ENCODE data around the gene DNAJC6.

DNAJC6 gene

DNA sequence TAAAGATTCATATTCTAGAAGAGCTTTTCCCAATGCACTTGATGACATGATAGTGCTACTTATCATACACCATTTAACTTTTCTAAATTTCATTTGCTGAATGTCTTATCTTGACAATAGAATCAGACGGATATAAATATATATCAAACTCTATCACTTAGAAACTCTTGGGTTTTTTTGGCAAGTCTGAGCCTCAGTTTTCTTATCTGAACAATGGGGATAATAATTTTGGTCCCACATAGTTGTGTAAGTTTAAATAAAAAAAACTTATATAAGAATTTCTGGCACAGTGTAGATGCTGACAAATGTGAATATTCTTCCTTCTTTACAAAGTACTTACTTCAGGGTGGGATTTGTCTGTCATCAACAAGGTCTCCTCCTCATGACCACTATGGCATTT is 89.7 kb downstream of the DNAJC6 start:
- DNase-seq (ENCODE audit: low read depth in 2 of 3, low spot score in 2 of 3): no peak

DNA sequence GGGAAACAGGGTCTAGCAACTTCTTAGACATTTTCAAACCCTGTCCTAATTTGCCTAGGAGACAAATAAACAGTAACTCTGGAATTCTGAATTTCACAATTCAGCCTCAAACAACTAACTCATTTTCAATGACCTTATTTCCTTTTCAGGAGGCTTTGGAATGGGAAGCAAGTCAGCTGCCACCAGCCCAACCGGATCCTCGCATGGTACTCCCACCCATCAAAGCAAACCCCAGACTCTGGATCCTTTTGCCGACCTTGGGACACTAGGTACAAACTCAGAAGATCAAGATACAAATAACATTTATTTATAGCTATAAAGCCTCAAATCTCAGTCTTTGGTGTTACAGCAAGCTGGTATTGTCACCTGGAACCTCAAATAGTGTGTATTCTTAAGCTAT is 92.3 kb downstream of the DNAJC6 start:
- no peak for DNase-seq (ENCODE audit: low read depth in 2 of 3, low spot score in 2 of 3)

DNA sequence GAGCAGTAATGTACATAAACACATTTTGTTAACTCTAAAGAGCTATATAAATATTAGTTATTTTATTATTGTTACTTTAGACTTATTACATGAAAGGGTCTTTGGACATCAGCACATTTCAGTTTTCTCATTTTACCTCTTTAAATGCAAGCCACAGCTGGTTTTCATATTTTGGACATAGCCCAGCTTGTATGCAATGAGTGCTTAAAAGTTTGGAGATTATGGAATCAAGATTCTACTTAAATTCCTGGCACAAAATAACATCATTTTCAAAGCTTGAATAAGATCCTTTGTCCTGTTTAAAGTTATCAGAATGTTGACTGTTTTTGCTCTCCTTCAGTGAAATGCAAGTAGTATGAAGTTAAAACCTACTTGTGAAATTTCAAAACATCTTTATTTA is 95.6 kb downstream of the DNAJC6 start:
- no peak for DNase-seq (ENCODE audit: low read depth in 2 of 3, low spot score in 2 of 3)

DNA sequence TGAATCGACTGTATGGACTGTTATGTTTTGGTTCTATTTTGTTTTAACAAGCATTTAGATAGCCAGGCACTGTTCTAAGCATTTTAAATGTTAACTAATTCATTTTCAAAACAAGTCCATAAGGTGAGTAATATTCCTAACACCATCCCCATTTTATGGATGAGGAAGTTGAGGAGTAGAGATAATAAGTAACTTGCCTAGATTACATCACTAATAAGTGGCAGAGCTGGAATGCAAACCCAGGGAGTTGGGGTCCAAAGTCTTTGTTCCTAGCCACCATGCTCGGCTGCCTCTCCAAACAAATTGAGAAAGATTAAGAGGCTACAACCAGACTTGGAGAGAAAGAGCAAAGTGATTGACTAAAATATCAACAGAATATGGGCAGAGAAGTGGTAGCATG is 98.5 kb downstream of the DNAJC6 start:
- DNase-seq (ENCODE audit: low read depth in 2 of 3, low spot score in 2 of 3): no peak

DNA sequence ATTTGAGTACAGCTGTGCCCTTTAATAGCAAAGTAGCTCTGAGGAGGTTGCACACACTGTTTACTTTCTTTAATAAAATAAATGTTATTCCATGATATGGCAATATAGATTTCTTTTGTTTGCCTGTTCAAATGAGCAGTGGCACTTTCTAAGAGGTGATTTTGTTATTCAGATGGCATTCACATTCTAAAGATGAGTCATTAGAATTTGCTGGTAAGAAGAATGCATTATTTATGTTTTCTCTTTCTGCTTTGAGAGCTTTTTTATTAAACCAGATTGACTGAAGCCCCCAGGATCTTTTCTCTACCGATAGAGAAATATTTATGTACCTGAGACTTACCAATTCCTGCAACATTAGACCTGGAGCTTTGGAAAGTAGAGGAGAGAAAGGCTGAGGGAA is 100.0 kb downstream of the DNAJC6 start:
- DNase-seq (ENCODE audit: low read depth in 2 of 3, low spot score in 2 of 3): no peak

DNA sequence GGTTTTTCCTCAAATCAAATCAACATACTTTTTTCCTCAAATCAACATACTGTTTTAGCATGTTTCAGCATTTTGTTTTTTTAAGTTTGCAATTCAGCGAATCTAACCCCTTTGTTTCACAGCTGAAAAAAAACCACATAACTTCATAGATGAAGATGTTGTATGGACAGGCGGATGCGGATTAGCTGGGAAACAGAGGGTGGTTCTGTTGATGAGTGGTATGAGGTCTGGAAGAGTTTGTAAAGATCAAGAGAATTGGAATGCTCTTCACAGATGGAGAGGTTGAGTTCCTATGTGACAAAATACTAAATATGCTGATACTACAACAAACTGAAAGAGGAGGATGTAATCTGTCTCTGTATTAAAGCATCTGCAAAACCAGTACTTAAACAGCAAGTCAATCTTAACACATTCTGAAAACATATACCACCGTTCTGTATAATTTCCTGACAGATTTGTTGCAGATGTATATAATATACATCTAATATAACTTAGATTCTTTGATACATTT is 100.5 kb downstream of the DNAJC6 start:
- DNase-seq (ENCODE audit: low read depth in 2 of 3, low spot score in 2 of 3): no peak

GRCh38 chr1:65412256-65412983 is 103.1 kb downstream of the DNAJC6 start:
- no peak for DNase-seq (ENCODE audit: low read depth in 2 of 3, low spot score in 2 of 3)

DNA sequence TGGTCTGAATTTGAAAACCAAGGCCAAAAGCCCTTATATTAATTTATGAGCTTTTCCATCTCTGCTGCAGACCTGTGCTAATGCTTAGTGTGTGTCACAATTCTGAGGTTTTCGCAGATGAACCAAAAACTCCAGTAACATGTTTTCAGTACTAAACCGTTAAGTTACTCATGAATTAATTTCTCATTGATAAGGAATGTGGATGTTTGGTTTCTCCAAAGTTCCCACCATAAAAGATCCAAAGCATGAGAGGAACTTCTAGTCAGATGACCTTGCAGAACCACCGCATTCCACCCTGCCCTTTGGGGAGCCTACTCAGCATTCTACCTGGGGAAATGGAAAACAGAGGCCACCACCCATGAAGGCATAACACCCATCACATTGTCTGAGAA is 103.6 kb downstream of the DNAJC6 start:
- no peak for DNase-seq (ENCODE audit: low read depth in 2 of 3, low spot score in 2 of 3)

GRCh38 chr1:65414538-65414937 is 105.2 kb downstream of the DNAJC6 start:
- no peak for DNase-seq (ENCODE audit: low read depth in 2 of 3, low spot score in 2 of 3)

- DNase-seq (ENCODE audit: low read depth in 2 of 3, low spot score in 2 of 3): no peak
These were observed 107.4 kb downstream of the DNAJC6 start for GRCh38 chr1:65416767-65417166.

DNA sequence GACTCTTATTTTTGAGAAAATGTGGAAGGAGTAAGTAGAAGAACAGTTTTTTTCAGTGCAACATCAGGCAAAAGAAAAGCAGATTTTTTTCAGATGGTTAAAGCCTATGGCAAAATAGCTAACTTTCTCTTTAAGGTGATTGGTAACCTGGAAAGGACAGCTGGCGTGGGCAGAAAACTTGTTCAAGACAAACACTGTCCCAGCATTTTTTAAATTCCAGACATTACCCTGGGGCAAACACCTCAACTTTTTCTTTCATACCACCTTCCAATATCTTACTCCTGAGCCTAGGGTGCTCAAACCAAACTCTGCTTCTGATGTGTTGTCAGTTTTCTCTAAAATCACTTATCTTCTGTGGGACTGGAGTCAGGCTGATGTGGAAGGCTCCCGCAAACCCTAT is 108.4 kb downstream of the DNAJC6 start:
- DNase-seq (ENCODE audit: low read depth in 2 of 3, low spot score in 2 of 3): no peak

- no peak for DNase-seq (ENCODE audit: low read depth in 2 of 3, low spot score in 2 of 3)
These were observed 109.3 kb downstream of the DNAJC6 start for GRCh38 chr1:65418522-65419185.

- peak; percentile 78 to 96 (median 90) for DNase-seq (ENCODE audit: low read depth in 2 of 3, low spot score in 2 of 3)
These were observed 110.6 kb downstream of the DNAJC6 start for GRCh38 chr1:65419681-65420589.

DNA sequence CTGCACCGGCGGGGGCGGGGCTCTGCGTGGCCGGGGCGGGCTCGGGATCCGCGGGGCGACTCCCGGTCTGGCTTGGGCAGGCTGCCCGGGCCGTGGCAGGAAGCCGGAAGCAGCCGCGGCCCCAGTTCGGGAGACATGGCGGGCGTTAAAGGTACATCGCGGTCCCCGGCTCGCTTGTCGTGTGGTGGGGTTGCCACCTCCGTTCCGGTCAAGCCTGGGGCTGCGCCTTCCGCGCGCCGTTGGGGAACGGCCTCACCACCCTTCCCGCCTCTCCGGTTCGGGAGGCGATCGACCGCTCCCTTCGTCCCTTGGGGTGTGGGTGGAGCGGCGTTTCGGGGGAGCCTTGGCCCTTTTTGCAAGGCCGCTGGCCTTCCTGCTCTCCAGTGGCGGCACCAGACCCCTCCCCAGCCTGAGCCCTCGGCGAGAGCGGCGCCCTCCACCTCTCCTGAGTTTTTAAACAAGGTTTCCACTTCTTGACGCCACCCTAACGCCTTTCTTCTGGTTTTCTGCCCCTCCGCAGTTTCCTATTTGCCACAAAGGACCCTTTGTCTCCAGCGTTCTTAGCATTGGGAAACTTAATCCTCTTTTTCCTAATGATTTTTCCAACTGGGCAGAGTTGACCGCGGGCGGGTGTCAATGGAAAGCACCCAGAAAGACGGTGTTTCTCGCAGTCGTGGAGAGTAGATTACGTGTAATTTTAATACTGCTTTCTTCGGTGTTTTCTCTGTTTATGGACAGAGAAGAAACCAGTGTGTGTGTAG is 111.4 kb downstream of the DNAJC6 start, which contains the start of the genes LEPR and LEPROT:
LEPR (plus strand) TSS at position 79 of the 761 bp plus-strand sequence. CDS start 144,898 bp downstream, outside the sequence.
LEPROT (plus strand) TSS at position 79 of the 761 bp plus-strand sequence; CDS start at position 136, 57 bp downstream.
- peak in 1 of 3 experiments; percentile 76 for DNase-seq (ENCODE audit: low read depth in 2 of 3, low spot score in 2 of 3)

GRCh38 chr1:65421351-65422025 is 112.1 kb downstream of the DNAJC6 start:
- no peak for DNase-seq (ENCODE audit: low read depth in 2 of 3, low spot score in 2 of 3)

DNA sequence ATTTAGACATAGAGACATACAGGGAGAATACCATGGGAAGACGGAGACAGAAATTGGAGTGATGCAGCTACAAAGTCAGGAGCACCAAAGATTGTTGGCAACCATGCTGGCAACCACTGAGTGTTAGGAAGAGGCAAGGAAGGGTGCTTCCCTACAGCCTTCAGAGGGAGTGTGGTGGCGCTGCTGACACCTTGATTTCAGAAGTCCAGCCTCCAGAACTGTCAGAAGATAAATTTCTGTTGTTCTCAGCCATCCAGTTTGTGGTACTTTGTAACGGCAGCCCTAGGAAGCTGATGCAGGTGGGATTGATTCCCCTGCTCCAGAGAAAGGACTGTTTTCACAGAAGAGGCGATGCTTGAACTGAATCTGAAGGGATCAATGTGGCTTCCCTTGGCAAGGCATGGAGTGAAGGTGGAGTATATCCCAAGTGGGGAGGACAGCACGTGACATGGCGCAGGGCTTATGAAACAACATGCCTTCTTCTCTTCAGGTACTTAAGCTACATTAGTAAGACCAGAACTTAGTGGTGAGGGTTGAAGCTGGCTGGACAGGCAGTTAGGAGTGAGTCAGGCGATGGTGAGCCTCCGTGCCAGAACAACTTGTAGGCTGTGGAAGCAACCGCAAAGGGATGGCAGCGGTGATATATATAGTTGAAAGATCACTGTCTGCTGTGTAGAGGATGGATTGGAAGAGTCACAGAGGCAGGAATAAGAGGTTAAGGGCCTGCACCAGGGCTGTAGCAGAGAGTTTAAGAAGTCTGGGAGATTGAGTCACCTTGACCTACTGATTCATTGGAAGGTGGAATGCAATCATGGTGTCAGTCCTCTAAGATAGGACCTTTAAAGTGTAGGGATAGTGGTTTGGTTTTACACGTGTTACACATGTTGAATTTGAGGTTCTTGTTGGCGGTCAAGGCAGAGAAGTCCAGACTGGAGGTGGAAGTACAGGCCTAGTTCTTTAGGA is 113.2 kb downstream of the DNAJC6 start:
- DNase-seq (ENCODE audit: low read depth in 2 of 3, low spot score in 2 of 3): no peak

DNA sequence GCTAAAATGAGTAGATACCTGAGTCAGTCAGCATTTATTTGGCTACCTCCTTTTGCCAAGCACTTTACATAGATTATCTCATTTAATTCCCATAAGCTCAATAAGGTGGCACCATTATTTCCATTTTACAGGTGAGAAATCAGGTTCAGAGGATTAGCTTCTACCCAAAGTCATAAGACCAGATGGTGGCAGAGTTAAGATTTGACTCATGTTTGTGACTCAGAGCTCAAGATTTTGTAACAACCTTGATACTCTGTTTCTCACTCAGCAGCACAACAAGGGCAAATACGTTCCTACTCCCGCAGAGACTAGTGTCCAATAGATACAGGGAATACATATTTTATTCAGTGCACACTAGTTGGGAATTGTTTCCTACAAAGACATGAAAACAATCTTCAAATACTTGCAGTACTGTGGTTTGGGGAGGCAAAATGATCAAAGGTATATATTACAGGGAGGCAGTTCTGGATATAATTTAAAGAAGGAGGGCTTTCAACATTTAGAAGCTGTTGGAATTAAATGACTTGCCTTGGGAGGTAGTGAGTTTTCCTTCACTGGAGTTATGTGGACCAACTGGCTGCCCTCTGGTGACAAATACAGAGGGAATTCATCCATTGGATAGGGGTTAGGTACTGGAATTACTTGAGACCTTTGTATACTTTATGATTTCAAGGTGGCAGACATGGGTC is 114.7 kb downstream of the DNAJC6 start:
- no peak for DNase-seq (ENCODE audit: low read depth in 2 of 3, low spot score in 2 of 3)

DNA sequence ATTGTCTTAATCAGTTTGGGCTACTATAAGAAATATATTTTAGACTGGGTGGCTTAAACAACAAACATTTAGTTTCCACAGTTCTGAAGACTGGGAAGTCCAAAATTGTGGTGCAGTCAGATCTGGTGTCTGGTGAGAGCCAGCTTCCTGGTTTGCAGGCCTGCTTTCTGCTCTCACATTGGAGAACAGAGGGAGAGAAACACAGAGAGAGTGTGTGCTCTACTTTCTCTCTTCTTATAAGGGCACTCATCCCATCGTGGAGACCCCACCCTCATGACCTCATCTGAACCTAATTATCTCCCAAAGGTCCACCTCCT is 115.2 kb downstream of the DNAJC6 start:
- no peak for DNase-seq (ENCODE audit: low read depth in 2 of 3, low spot score in 2 of 3)
